ENCODE results near the gene CYBA.

Gene CYBA

DNA sequence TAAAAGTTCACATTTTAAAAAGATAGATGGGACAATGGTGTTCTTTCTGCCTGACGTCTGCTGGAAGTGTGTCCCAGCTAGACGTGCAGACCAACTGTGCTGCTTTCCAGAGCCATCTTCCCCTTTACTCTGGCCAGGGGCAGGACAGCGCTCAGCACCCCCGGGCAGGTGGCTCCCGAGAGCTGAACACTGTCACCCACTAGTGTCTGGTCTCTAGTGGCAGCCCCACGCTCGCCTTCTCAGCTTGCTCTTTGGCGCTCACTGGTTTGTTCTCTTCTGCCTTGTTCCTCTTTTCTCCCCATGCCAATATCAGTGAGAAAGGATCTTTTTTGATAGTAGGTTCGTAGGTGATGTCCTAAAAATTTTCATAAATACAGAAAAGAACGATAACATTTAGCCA is 54.9 kb downstream of the CYBA start:
- H3K79me2 ChIP-seq (ENCODE audit: control insufficient read depth, insufficient read depth, low read length, poor library complexity) = no peaks in the 10 kb centered on the region
- no peak overlapping the region for H4K12ac ChIP-seq (ENCODE audit: low read depth, low read length)
- no peaks in the 10 kb centered on the region for H3K4me1 ChIP-seq (ENCODE audit: control insufficient read depth in 1 of 2, insufficient read depth in 2 of 2, low read length in 2 of 2)
- no peak for DNase-seq
- no peak overlapping the region for H3K4me3 ChIP-seq (ENCODE audit: low read depth, low read length)
- no peak overlapping the region for H3K4me2 ChIP-seq (ENCODE audit: low read length)
- no peaks in the 10 kb centered on the region for H3K79me1 ChIP-seq (ENCODE audit: low read length)
- H3K27me3 ChIP-seq (ENCODE audit: insufficient read depth, low read length) = no peaks in the 10 kb centered on the region
- H3K27ac ChIP-seq (ENCODE audit: low read depth, low read length) = no peak overlapping the region
- H4K91ac ChIP-seq (ENCODE audit: low read depth, low read length) = no peak overlapping the region
- no peak overlapping the region for H3K23ac ChIP-seq (ENCODE audit: low read length)
- H2BK5ac ChIP-seq (ENCODE audit: low read depth, low read length, poor library complexity) = no peak overlapping the region
- no peak overlapping the region for H4K8ac ChIP-seq (ENCODE audit: low read depth, low read length)
- no peak overlapping the region for H3K4ac ChIP-seq (ENCODE audit: low read depth, low read length)
- peaks cover 2% of the 10 kb centered on the region for H3K9me3 ChIP-seq (ENCODE audit: insufficient read depth, low read depth, low read length)
- WGBS (ENCODE audit: extremely low coverage, insufficient coverage, insufficient read length) = no CpG with 5 or more reads among the region's 10 CpGs
- H2BK120ac ChIP-seq (ENCODE audit: insufficient read depth, low read length, poor library complexity) = no peak overlapping the region
- H3K36me3 ChIP-seq (ENCODE audit: control insufficient read depth in 1 of 2, insufficient read depth in 2 of 2, low read length in 2 of 2) = peaks cover 45 to 50% of the 10 kb centered on the region in 2 experiments
- no peak overlapping the region for H2BK12ac ChIP-seq (ENCODE audit: low read length)
- H2AFZ ChIP-seq (ENCODE audit: insufficient read depth, low read length, poor library complexity) = no peak overlapping the region
- no peak overlapping the region for H2AK5ac ChIP-seq (ENCODE audit: low read length)
- H3K14ac ChIP-seq (ENCODE audit: low read length) = no peak overlapping the region
- H3K9ac ChIP-seq (ENCODE audit: low read length) = no peak overlapping the region
- peak overlapping the region; percentile 29 for H3K18ac ChIP-seq (ENCODE audit: low read length)

DNA sequence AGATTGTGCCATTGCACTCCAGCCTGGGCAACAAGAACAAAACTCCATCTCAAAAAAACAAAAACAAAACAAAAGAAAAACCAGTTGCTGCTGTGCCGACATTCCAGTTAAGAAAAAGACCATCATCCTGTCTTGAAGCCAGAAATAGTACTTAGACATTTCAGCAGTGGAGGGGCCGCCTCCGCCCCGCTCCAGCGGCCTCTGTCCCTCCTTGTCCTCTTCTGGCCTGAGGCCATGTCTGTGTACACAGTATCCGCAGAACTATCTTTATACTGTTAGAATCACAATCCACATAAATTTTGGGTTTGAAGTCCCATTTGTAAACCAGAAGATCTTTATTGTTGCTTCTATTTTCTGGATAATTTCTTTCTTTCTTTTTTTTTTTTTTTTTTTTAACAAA is 55.8 kb downstream of the CYBA start:
- Histone ChIP-seq H3K27ac (ENCODE audit: low read depth, low read length) (no peak overlapping the region), H3K79me2 (ENCODE audit: control insufficient read depth, insufficient read depth, low read length, poor library complexity) (no peaks in the 10 kb centered on the region), H3K18ac (ENCODE audit: low read length) (no peak overlapping the region), H3K79me1 (ENCODE audit: low read length) (no peaks in the 10 kb centered on the region), H3K4me1 (ENCODE audit: control insufficient read depth in 1 of 2, insufficient read depth in 2 of 2, low read length in 2 of 2) (no peaks in the 10 kb centered on the region), H4K8ac (ENCODE audit: low read depth, low read length) (no peak overlapping the region), H2BK5ac (ENCODE audit: low read depth, low read length, poor library complexity) (no peak overlapping the region), H3K27me3 (ENCODE audit: insufficient read depth, low read length) (no peaks in the 10 kb centered on the region), H2BK12ac (ENCODE audit: low read length) (no peak overlapping the region), H3K14ac (ENCODE audit: low read length) (no peak overlapping the region), H2AFZ (ENCODE audit: insufficient read depth, low read length, poor library complexity) (no peak overlapping the region), H3K4me3 (ENCODE audit: low read depth, low read length) (no peak overlapping the region), H3K9ac (ENCODE audit: low read length) (no peak overlapping the region), H4K91ac (ENCODE audit: low read depth, low read length) (no peak overlapping the region), H3K36me3 (ENCODE audit: control insufficient read depth in 1 of 2, insufficient read depth in 2 of 2, low read length in 2 of 2) (peaks cover 40 to 45% of the 10 kb centered on the region in 2 experiments), H3K23ac (ENCODE audit: low read length) (no peak overlapping the region), H3K4ac (ENCODE audit: low read depth, low read length) (no peak overlapping the region), H2AK5ac (ENCODE audit: low read length) (no peak overlapping the region), H2BK120ac (ENCODE audit: insufficient read depth, low read length, poor library complexity) (no peak overlapping the region), H4K12ac (ENCODE audit: low read depth, low read length) (no peak overlapping the region), H3K9me3 (ENCODE audit: insufficient read depth, low read depth, low read length) (peaks cover 2% of the 10 kb centered on the region), H3K4me2 (ENCODE audit: low read length) (no peak overlapping the region)
- DNase-seq = no peak
- WGBS (ENCODE audit: extremely low coverage, insufficient coverage, insufficient read length) = no CpG with 5 or more reads among the region's 6 CpGs

DNA sequence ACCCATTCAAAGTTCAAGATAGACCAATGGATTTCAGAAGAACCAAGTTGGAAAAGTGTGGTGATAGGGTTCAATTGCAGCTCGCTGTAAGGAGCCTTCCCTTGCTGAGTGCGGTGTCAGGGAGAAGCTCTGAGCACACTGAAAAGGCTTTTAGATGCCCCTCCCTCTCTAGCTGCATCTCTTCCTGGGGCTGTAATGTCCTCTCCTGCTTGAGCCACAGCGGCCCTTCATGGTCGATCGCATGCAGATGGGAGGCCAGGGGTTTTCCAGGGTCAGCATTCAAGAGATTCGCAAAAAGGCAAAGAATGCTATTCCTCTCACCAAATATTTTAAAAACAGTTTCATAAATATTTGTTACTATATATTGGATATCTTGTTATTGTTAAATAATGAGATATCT is 56.9 kb downstream of the CYBA start:
- H2AK5ac ChIP-seq (ENCODE audit: low read length) = no peak overlapping the region
- no peak overlapping the region for H3K9ac ChIP-seq (ENCODE audit: low read length)
- DNase-seq = no peak
- H3K79me1 ChIP-seq (ENCODE audit: low read length) = no peaks in the 10 kb centered on the region
- no peak overlapping the region for H3K27ac ChIP-seq (ENCODE audit: low read depth, low read length)
- no peak overlapping the region for H4K8ac ChIP-seq (ENCODE audit: low read depth, low read length)
- H4K91ac ChIP-seq (ENCODE audit: low read depth, low read length) = no peak overlapping the region
- H3K4ac ChIP-seq (ENCODE audit: low read depth, low read length) = no peak overlapping the region
- peaks cover 2% of the 10 kb centered on the region for H3K9me3 ChIP-seq (ENCODE audit: insufficient read depth, low read depth, low read length)
- no peak overlapping the region for H3K18ac ChIP-seq (ENCODE audit: low read length)
- no peaks in the 10 kb centered on the region for H3K27me3 ChIP-seq (ENCODE audit: insufficient read depth, low read length)
- H3K4me3 ChIP-seq (ENCODE audit: low read depth, low read length) = no peak overlapping the region
- no peaks in the 10 kb centered on the region for H3K4me1 ChIP-seq (ENCODE audit: control insufficient read depth in 1 of 2, insufficient read depth in 2 of 2, low read length in 2 of 2)
- no CpG with 5 or more reads among the region's 6 CpGs for WGBS (ENCODE audit: extremely low coverage, insufficient coverage, insufficient read length)
- H3K4me2 ChIP-seq (ENCODE audit: low read length) = no peak overlapping the region
- H3K23ac ChIP-seq (ENCODE audit: low read length) = no peak overlapping the region
- no peak overlapping the region for H2BK5ac ChIP-seq (ENCODE audit: low read depth, low read length, poor library complexity)
- no peak overlapping the region for H3K14ac ChIP-seq (ENCODE audit: low read length)
- no peak overlapping the region for H2BK120ac ChIP-seq (ENCODE audit: insufficient read depth, low read length, poor library complexity)
- H2BK12ac ChIP-seq (ENCODE audit: low read length) = no peak overlapping the region
- peaks cover 35 to 44% of the 10 kb centered on the region in 2 experiments for H3K36me3 ChIP-seq (ENCODE audit: control insufficient read depth in 1 of 2, insufficient read depth in 2 of 2, low read length in 2 of 2)
- no peak overlapping the region for H2AFZ ChIP-seq (ENCODE audit: insufficient read depth, low read length, poor library complexity)
- no peaks in the 10 kb centered on the region for H3K79me2 ChIP-seq (ENCODE audit: control insufficient read depth, insufficient read depth, low read length, poor library complexity)
- H4K12ac ChIP-seq (ENCODE audit: low read depth, low read length) = no peak overlapping the region

DNA sequence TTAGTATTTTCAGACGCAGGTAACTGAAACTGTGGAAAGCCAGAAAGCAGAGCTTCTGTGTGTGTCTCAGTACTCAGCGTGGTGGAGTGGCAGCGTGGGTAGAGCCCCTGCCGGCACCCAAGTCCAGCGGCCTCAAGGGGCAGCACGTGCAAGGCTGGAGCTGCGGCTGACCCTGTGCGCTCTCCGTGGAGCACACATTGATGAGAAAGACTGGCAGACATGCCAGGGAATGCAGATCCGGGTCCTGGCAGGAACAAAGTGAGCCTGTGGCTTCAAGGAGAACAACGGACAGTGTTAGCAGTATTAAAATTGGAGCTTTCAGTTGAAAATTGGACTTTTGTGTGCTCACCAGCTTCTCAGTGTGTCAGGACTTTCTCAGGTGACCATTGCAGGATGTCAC is 57.4 kb downstream of the CYBA start:
- no peak overlapping the region for H3K14ac ChIP-seq (ENCODE audit: low read length)
- H2AK5ac ChIP-seq (ENCODE audit: low read length) = no peak overlapping the region
- H3K36me3 ChIP-seq (ENCODE audit: control insufficient read depth in 1 of 2, insufficient read depth in 2 of 2, low read length in 2 of 2) = peaks cover 35 to 43% of the 10 kb centered on the region in 2 experiments
- no peak overlapping the region for H3K18ac ChIP-seq (ENCODE audit: low read length)
- H4K8ac ChIP-seq (ENCODE audit: low read depth, low read length) = no peak overlapping the region
- no peak overlapping the region for H3K27ac ChIP-seq (ENCODE audit: low read depth, low read length)
- WGBS (ENCODE audit: extremely low coverage, insufficient coverage, insufficient read length) = no CpG with 5 or more reads among the region's 11 CpGs
- H3K4ac ChIP-seq (ENCODE audit: low read depth, low read length) = no peak overlapping the region
- H3K4me2 ChIP-seq (ENCODE audit: low read length) = no peak overlapping the region
- no peak overlapping the region for H2BK5ac ChIP-seq (ENCODE audit: low read depth, low read length, poor library complexity)
- H2AFZ ChIP-seq (ENCODE audit: insufficient read depth, low read length, poor library complexity) = no peak overlapping the region
- H3K79me2 ChIP-seq (ENCODE audit: control insufficient read depth, insufficient read depth, low read length, poor library complexity) = no peaks in the 10 kb centered on the region
- no peak for DNase-seq
- no peak overlapping the region for H4K91ac ChIP-seq (ENCODE audit: low read depth, low read length)
- no peak overlapping the region for H3K23ac ChIP-seq (ENCODE audit: low read length)
- no peaks in the 10 kb centered on the region for H3K4me1 ChIP-seq (ENCODE audit: control insufficient read depth in 1 of 2, insufficient read depth in 2 of 2, low read length in 2 of 2)
- H3K79me1 ChIP-seq (ENCODE audit: low read length) = no peaks in the 10 kb centered on the region
- H4K12ac ChIP-seq (ENCODE audit: low read depth, low read length) = no peak overlapping the region
- H3K4me3 ChIP-seq (ENCODE audit: low read depth, low read length) = no peak overlapping the region
- no peaks in the 10 kb centered on the region for H3K27me3 ChIP-seq (ENCODE audit: insufficient read depth, low read length)
- no peak overlapping the region for H2BK12ac ChIP-seq (ENCODE audit: low read length)
- peaks cover 2% of the 10 kb centered on the region for H3K9me3 ChIP-seq (ENCODE audit: insufficient read depth, low read depth, low read length)
- H3K9ac ChIP-seq (ENCODE audit: low read length) = no peak overlapping the region
- H2BK120ac ChIP-seq (ENCODE audit: insufficient read depth, low read length, poor library complexity) = no peak overlapping the region

Data from trophoblast cell (in vitro differentiated cells and primary cell).